Esophagus (tissue), 2 donors: Measurements from ENCODE around the gene SPATA31D1. TPM values are rescaled to one million over a fixed set of nuclear protein-coding genes. Genes with fewer than 3 reads are reported as not detected.

Experiments used
- H3K27ac ChIP-seq, 2 donors: one replicate each; pipeline ENCODE4 v1.5.1; 2013; ENCODE audit warnings: low read depth in 2 of 2, mild to moderate bottlenecking in 2 of 2, inconsistent platforms in 1 of 2, low read length in 1 of 2, moderate library complexity in 1 of 2
- H3K27me3 ChIP-seq, 2 donors: one replicate each; pipeline ENCODE4 v1.6.1; 2013; ENCODE audit warnings: low read length in 2 of 2, control low read depth in 1 of 2, mild to moderate bottlenecking in 1 of 2; ENCODE audit not compliant: insufficient read depth in 2 of 2, control insufficient read depth in 1 of 2
- H3K36me3 ChIP-seq, 2 donors: one replicate each; pipeline ENCODE4 v1.6.1; 2013; ENCODE audit warnings: low read length in 1 of 2; ENCODE audit not compliant: control insufficient read depth in 2 of 2, insufficient read depth in 2 of 2
- H3K4me1 ChIP-seq, 2 donors: one replicate each; pipeline ENCODE4 v1.6.1; 2013; ENCODE audit warnings: low read length in 1 of 2; ENCODE audit not compliant: control insufficient read depth in 2 of 2, insufficient read depth in 2 of 2
- H3K4me3 ChIP-seq, 2 donors: one replicate each; pipeline ENCODE4 v1.5.1; 2013; ENCODE audit warnings: low read length in 2 of 2, mild to moderate bottlenecking in 2 of 2, low read depth in 1 of 2, moderate library complexity in 1 of 2
- H3K9me3 ChIP-seq, 2 donors: one replicate each; pipeline ENCODE4 v1.6.1; 2013; ENCODE audit warnings: mild to moderate bottlenecking in 2 of 2, low read depth in 1 of 2, low read length in 1 of 2, moderate library complexity in 1 of 2; ENCODE audit not compliant: control insufficient read depth in 2 of 2, insufficient read depth in 1 of 2
- WGBS, 2 donors: extraction: QIAGEN DNeasy Blood & Tissue Kit; methylation state at CpG; one replicate each; pipeline ENCODE4 v1.1.7; 2013; 5-methylcytosine and 5-hydroxymethylcytosine counted together
- polyA plus RNA-seq, 2 donors: library from polyadenylated mRNA; stranded (reverse); fragments of 200-250 nt; gene quantifications; one replicate each; pipeline ENCODE4 v1.2.3, GENCODE V29; 2013
- donor health status: healthy with polysubstance abuse.
- donor health status: Bipolar disorder and iron deficiency.

Gene SPATA31D1
- polyA plus RNA-seq, 2 donors: not detected

GRCh38 chr9:82011133-82011532, 22.6 kb downstream of the SPATA31D1 start:
- Histone ChIP-seq H3K9me3 (peaks cover 2 to 3% of the 10 kb centered on the region in 2 donors), H3K27ac (no peak overlapping the region)
- WGBS, 2 donors: 83% methylated on average over 3 of the region's 3 CpGs

GRCh38 chr9:82012276-82012675, 23.7 kb downstream of the SPATA31D1 start:
- Histone ChIP-seq H3K36me3 (no peaks in the 10 kb centered on the region), H3K4me3 (no peak overlapping the region), H3K27ac (no peak overlapping the region), H3K27me3 (no peaks in the 10 kb centered on the region), H3K9me3 (peaks cover 2 to 3% of the 10 kb centered on the region in 2 donors), H3K4me1 (no peaks in the 10 kb centered on the region)
- 74 to 93% methylated on average over 1 of the region's 1 CpG for WGBS, 2 donors

More at GRCh38 chr9:82011133-82011532, 22.6 kb downstream of the SPATA31D1 start:
- Histone ChIP-seq H3K27me3 (no peaks in the 10 kb centered on the region), H3K4me3 (no peak overlapping the region), H3K4me1 (no peaks in the 10 kb centered on the region), H3K36me3 (no peaks in the 10 kb centered on the region)

GRCh38 chr9:82020331-82020730, 31.8 kb downstream of the SPATA31D1 start:
- Histone ChIP-seq H3K9me3 (peaks cover 0 to under 1% of the 10 kb centered on the region in 2 donors), H3K4me3 (no peak overlapping the region), H3K27me3 (no peaks in the 10 kb centered on the region), H3K27ac (no peak overlapping the region), H3K36me3 (no peaks in the 10 kb centered on the region), H3K4me1 (no peaks in the 10 kb centered on the region)

GRCh38 chr9:82021198-82021597, 32.6 kb downstream of the SPATA31D1 start:
- Histone ChIP-seq H3K36me3 (no peaks in the 10 kb centered on the region), H3K27me3 (no peaks in the 10 kb centered on the region), H3K9me3 (no peaks in the 10 kb centered on the region), H3K4me1 (no peaks in the 10 kb centered on the region), H3K27ac (no peak overlapping the region), H3K4me3 (no peak overlapping the region)

- H3K27ac ChIP-seq: no peak overlapping the region
- no peaks in the 10 kb centered on the region for H3K36me3 ChIP-seq
- H3K9me3 ChIP-seq: no peaks in the 10 kb centered on the region
- no peak overlapping the region for H3K4me3 ChIP-seq
- no peaks in the 10 kb centered on the region for H3K4me1 ChIP-seq
- no peaks in the 10 kb centered on the region for H3K27me3 ChIP-seq
- 54 to 66% methylated on average over 2 of the region's 2 CpGs for WGBS, 2 donors
These were observed 33.5 kb downstream of the SPATA31D1 start for GRCh38 chr9:82022121-82022520.

- Histone ChIP-seq H3K27me3 (no peaks in the 10 kb centered on the region), H3K4me3 (no peak overlapping the region), H3K27ac (no peak overlapping the region), H3K9me3 (no peaks in the 10 kb centered on the region), H3K4me1 (no peaks in the 10 kb centered on the region), H3K36me3 (no peaks in the 10 kb centered on the region)
- WGBS, 2 donors: 84 to 88% methylated on average over 1 of the region's 1 CpG
These were observed 36.3 kb downstream of the SPATA31D1 start for GRCh38 chr9:82024908-82025307.

GRCh38 chr9:82031538-82032280, 43.1 kb downstream of the SPATA31D1 start:
- no peak overlapping the region for H3K27ac ChIP-seq
- WGBS, 2 donors: 58 to 61% methylated on average over 5 of the region's 5 CpGs

GRCh38 chr9:82034956-82035731, 46.6 kb downstream of the SPATA31D1 start:
- H3K4me1 ChIP-seq: no peaks in the 10 kb centered on the region
- no peaks in the 10 kb centered on the region for H3K27me3 ChIP-seq
- H3K4me3 ChIP-seq: no peak overlapping the region
- 71 to 76% methylated on average over 5 of the region's 5 CpGs for WGBS, 2 donors
- no peaks in the 10 kb centered on the region for H3K9me3 ChIP-seq
- no peak overlapping the region for H3K27ac ChIP-seq
- H3K36me3 ChIP-seq: no peaks in the 10 kb centered on the region

More at GRCh38 chr9:82031538-82032280, 43.1 kb downstream of the SPATA31D1 start:
- no peak overlapping the region for H3K4me3 ChIP-seq
- H3K27me3 ChIP-seq: no peaks in the 10 kb centered on the region
- H3K36me3 ChIP-seq: no peaks in the 10 kb centered on the region
- H3K4me1 ChIP-seq: no peaks in the 10 kb centered on the region
- no peaks in the 10 kb centered on the region for H3K9me3 ChIP-seq

- H3K27ac ChIP-seq: no peak overlapping the region
- H3K27me3 ChIP-seq: no peaks in the 10 kb centered on the region
- H3K36me3 ChIP-seq: no peaks in the 10 kb centered on the region
- WGBS, 2 donors: 88 to 89% methylated on average over 4 of the region's 4 CpGs
- H3K4me3 ChIP-seq: no peak overlapping the region
- H3K4me1 ChIP-seq: no peaks in the 10 kb centered on the region
- no peaks in the 10 kb centered on the region for H3K9me3 ChIP-seq
These were observed 47.5 kb downstream of the SPATA31D1 start for GRCh38 chr9:82036086-82036485.
